Esophagus squamous epithelium (tissue), 4 donors: ENCODE measurements around the gene AFF3.

Experiments
- CTCF ChIP-seq, 6 experiments: fragments of 450-650 bp in 4 of 6; fragments of 200-600 bp in 2 of 6; sonication (generic) in 2 of 6; IDR thresholded peaks; one replicate each; pipeline ENCODE4 v1.5.1; 2016 to 2019; ENCODE audit warnings: antibody characterized with exemption in 6 of 6, mild to moderate bottlenecking in 4 of 6, moderate library complexity in 4 of 6
- POLR2A ChIP-seq, 4 donors: fragments of 450-650 bp; IDR thresholded peaks; one replicate each; pipeline ENCODE4 v1.6.1; 2017; ENCODE audit warnings: antibody characterized with exemption in 4 of 4, mild to moderate bottlenecking in 4 of 4, moderate library complexity in 3 of 4

- TF ChIP-seq CTCF (IDR thresholded peaks at IDR 0.05), result no peak
- no peak for TF ChIP-seq POLR2A (IDR thresholded peaks at IDR 0.05)
Measured at GRCh38 chr2:100063459-100063953, 78.9 kb downstream of the AFF3 start.
